T follicular helper cell (primary cell): ENCODE measurements around the gene CRYBA2.

ENCODE experiments used
- DNase-seq: peaks from one replicate; pipeline ENCODE4 v3.0.0-alpha.2; 2020; ENCODE audit warnings: low read depth

The CRYBA2 gene

DNA sequence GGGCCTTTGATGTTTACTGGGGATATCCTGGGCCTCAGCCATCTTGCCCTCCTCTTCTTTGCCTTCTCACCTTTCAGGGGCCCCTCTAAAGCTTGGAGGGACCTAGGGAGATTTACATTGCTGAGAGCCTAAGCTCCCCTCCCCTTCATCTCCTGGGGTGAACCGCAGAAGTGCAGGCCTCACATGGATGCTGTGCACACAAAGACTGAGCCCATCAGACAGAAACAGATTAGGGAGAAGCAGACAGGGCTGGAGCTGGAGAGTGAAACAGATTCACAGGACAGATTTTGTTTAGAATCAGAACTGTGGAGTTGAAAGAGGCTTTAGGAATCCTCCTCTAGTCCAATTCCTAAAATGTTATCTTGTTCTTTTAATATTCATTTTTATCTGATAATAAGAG is 37.2 kb downstream of the CRYBA2 start:
- DNase-seq: no peak

DNA sequence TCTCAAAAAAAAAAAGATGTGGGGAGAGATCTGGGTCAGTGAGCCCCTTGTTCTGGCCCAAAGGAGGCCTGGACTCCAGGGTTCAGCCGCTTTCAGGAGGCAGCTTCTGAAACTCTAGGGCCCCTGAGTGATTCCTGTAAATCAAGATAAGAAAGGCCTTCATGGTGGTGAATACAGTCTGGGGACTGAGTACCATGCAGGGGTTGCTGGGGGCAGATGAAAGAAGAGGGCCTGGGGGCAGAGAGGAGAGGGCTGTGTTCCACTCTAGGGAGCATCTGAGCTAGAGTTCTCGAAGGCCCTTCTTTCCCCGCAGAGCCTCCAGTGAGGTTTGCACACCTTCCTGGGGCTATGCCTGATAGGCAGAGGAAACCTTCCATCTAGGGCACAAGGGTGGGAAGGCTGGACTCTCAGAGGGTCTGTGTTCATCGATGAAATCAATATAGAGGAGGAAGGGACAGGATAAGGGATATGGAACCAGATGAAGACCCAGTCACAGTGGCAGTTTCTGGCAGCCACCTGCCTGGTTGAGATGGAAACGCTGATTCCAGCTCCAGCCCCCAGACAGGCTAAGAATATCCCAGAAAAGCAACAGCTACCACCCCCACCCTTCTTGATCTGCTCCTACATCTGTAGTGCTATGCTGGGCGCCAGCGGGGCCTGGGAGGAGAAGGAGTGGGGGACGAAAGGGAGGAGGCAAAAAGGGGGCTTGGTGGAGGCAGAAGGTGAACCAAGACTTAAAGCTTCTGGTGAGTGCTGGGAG is 38.5 kb downstream of the CRYBA2 start:
- no peak for DNase-seq

DNA sequence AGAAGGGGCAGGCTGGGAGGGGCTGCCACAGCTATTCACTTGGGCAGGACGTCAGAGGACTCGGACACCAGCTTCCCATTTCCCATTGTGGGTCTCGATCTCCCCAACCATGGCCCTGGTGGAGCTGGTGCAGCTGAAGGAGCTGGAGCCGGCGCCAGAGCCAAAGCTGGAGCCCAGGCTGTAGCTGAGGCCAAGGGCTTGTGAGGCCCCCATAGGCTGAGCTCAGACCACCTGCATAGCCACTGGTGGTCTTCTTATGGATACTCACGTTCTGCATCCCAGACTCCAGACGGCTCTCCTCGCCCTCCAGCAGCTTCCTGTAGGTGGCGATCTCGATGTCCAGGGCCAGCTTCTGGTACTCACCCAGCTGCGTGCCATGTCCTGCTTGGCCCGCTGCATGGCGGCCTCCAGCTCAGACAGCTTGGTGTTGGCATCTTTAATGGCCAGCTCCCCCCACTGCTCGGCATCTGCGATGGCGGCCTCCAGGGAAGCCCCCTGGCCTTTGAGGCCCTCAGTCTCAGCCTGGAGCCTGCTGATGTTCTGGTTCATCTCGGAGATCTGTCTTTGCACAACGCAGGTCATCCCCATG is 39.8 kb downstream of the CRYBA2 start:
- DNase-seq: no peak

DNA sequence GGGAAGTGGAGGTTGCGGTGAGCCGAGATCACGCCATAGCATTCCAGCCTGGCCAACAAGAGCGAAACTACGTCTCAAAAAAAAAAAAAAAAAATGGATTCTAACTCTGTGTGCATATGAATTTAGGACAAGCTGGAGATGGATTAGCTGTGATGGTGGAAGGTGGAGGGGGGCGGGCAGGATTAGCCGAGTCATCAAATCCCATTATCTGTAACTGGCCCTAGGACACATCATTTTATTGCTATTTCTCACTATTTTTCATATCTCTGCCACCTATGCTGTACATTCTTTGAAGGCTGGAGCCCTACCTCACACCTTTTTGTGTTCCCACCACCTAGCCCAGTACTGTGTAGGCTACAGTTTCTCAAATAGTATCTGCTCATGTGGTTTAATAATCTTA is 41.1 kb downstream of the CRYBA2 start:
- no peak for DNase-seq

DNA sequence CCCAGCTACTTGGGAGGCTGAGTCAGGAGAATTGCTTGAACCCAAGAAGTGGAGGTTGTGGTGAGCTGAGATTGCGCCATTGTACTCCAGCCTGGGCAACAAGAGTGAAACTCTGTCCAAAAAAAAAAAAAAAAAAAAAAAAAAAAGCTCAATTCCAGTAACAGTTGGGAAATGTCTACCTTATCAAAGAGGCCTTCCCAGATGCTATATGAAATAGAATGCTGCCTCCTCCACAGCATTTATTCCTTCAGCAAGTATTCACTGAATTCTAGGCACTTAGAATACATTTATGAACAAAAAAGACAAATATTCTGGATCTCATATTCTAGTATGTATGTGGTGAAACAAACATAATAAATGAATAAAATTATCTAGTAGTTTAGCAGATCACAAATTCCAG is 46.6 kb downstream of the CRYBA2 start:
- no peak for DNase-seq

DNA sequence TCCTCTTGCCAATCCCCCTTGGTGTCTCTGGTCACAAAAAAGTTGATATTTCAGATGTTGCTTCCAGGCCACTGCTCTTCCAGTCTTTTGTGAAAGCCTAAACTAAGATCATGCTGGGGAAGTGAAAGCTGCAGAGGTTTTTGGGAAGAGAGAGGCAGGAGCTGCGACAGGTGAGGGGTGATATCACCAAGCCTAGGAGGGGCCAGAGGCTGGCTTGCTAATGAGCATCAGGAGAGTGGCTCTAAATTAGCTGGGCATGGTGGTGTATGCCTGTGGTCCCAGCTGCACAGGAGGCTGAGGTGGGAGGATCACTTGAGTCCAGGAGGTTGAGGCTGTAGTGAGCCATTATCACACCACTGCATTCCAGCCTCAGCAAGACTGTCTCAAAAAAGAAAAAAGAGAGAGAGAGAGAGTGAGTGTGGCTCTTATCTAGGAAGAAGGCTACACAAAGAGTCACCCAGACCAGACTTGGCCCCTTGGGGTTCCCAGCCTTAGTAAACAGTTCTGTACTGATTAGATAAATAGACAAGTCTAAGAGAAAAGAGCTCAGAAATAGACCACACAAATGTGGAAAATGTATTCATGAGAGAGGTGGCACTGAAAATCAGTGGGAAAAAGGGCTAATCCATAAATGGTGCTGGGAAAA is 48.3 kb downstream of the CRYBA2 start:
- no peak for DNase-seq
